ENCODE results near the gene ZDHHC14. TPM values are rescaled to one million over a fixed set of nuclear protein-coding genes. Genes with fewer than 3 reads are reported as not detected.

The ZDHHC14 gene
- total and polyA plus RNA-seq, 2 of the 8 experiments (the other 6 are each of a cell fraction or from before 2014, with no cell fraction given): 2.9 to 5.3 TPM

DNA sequence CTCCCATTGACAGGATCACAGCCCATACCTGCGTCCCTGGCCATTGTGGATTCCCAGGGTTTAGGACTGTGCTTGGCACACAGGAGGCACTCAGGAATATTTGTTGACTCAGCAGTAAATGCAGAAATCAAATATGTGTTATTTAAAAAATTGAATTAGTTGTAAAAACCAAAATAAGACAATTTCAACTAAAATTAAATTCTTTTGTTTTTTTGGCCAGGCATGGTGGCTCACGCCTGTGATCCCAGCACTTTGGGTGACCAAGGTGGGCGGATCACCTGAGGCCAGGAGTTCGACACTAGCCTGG is 85.3 kb downstream of the ZDHHC14 start (continued):
- TF ChIP-seq, protein P1, sequence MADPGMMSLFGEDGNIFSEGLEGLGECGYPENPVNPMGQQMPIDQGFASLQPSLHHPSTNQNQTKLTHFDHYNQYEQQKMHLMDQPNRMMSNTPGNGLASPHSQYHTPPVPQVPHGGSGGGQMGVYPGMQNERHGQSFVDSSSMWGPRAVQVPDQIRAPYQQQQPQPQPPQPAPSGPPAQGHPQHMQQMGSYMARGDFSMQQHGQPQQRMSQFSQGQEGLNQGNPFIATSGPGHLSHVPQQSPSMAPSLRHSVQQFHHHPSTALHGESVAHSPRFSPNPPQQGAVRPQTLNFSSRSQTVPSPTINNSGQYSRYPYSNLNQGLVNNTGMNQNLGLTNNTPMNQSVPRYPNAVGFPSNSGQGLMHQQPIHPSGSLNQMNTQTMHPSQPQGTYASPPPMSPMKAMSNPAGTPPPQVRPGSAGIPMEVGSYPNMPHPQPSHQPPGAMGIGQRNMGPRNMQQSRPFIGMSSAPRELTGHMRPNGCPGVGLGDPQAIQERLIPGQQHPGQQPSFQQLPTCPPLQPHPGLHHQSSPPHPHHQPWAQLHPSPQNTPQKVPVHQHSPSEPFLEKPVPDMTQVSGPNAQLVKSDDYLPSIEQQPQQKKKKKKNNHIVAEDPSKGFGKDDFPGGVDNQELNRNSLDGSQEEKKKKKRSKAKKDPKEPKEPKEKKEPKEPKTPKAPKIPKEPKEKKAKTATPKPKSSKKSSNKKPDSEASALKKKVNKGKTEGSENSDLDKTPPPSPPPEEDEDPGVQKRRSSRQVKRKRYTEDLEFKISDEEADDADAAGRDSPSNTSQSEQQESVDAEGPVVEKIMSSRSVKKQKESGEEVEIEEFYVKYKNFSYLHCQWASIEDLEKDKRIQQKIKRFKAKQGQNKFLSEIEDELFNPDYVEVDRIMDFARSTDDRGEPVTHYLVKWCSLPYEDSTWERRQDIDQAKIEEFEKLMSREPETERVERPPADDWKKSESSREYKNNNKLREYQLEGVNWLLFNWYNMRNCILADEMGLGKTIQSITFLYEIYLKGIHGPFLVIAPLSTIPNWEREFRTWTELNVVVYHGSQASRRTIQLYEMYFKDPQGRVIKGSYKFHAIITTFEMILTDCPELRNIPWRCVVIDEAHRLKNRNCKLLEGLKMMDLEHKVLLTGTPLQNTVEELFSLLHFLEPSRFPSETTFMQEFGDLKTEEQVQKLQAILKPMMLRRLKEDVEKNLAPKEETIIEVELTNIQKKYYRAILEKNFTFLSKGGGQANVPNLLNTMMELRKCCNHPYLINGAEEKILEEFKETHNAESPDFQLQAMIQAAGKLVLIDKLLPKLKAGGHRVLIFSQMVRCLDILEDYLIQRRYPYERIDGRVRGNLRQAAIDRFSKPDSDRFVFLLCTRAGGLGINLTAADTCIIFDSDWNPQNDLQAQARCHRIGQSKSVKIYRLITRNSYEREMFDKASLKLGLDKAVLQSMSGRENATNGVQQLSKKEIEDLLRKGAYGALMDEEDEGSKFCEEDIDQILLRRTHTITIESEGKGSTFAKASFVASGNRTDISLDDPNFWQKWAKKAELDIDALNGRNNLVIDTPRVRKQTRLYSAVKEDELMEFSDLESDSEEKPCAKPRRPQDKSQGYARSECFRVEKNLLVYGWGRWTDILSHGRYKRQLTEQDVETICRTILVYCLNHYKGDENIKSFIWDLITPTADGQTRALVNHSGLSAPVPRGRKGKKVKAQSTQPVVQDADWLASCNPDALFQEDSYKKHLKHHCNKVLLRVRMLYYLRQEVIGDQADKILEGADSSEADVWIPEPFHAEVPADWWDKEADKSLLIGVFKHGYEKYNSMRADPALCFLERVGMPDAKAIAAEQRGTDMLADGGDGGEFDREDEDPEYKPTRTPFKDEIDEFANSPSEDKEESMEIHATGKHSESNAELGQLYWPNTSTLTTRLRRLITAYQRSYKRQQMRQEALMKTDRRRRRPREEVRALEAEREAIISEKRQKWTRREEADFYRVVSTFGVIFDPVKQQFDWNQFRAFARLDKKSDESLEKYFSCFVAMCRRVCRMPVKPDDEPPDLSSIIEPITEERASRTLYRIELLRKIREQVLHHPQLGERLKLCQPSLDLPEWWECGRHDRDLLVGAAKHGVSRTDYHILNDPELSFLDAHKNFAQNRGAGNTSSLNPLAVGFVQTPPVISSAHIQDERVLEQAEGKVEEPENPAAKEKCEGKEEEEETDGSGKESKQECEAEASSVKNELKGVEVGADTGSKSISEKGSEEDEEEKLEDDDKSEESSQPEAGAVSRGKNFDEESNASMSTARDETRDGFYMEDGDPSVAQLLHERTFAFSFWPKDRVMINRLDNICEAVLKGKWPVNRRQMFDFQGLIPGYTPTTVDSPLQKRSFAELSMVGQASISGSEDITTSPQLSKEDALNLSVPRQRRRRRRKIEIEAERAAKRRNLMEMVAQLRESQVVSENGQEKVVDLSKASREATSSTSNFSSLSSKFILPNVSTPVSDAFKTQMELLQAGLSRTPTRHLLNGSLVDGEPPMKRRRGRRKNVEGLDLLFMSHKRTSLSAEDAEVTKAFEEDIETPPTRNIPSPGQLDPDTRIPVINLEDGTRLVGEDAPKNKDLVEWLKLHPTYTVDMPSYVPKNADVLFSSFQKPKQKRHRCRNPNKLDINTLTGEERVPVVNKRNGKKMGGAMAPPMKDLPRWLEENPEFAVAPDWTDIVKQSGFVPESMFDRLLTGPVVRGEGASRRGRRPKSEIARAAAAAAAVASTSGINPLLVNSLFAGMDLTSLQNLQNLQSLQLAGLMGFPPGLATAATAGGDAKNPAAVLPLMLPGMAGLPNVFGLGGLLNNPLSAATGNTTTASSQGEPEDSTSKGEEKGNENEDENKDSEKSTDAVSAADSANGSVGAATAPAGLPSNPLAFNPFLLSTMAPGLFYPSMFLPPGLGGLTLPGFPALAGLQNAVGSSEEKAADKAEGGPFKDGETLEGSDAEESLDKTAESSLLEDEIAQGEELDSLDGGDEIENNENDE (IDR thresholded peaks at IDR 0.05; ENCODE audit: insufficient replicate concordance, low read length): no peak
- TF ChIP-seq TAF7 (optimal IDR thresholded peaks at IDR 0.05; ENCODE audit: borderline replicate concordance, low read depth, low read length) (no peak), JUN (IDR thresholded peaks at IDR 0.05; ENCODE audit: low read depth, low read length) (no peak)
- TF ChIP-seq, protein P2, sequence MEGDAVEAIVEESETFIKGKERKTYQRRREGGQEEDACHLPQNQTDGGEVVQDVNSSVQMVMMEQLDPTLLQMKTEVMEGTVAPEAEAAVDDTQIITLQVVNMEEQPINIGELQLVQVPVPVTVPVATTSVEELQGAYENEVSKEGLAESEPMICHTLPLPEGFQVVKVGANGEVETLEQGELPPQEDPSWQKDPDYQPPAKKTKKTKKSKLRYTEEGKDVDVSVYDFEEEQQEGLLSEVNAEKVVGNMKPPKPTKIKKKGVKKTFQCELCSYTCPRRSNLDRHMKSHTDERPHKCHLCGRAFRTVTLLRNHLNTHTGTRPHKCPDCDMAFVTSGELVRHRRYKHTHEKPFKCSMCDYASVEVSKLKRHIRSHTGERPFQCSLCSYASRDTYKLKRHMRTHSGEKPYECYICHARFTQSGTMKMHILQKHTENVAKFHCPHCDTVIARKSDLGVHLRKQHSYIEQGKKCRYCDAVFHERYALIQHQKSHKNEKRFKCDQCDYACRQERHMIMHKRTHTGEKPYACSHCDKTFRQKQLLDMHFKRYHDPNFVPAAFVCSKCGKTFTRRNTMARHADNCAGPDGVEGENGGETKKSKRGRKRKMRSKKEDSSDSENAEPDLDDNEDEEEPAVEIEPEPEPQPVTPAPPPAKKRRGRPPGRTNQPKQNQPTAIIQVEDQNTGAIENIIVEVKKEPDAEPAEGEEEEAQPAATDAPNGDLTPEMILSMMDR (IDR thresholded peaks at IDR 0.05; ENCODE audit: control extremely low read depth in 1 of 3, insufficient read depth in 1 of 3, low read depth in 1 of 3, low read length in 3 of 3): no peak
